SKM-1 treated with dmso at 0.1 percent for 144 hours (cell line): ENCODE data around the gene TADA3.

Experiments used
- DNase-seq: peaks from one replicate; lab custom pipeline; 2025; ENCODE audit not compliant: unreplicated experiment; lab: John Stamatoyannopoulos, UW

Gene TADA3

GRCh38 chr3:9730657-9731205 lies 61.5 kb downstream of the TADA3 start:
- no peak for DNase-seq
